Measurements from ENCODE around the gene TECRL. TPM values are rescaled to one million over a fixed set of nuclear protein-coding genes. Genes with fewer than 3 reads are reported as not detected.

The TECRL gene
- total RNA-seq, 1 donor from 2014 or later: 1,256 TPM

DNA sequence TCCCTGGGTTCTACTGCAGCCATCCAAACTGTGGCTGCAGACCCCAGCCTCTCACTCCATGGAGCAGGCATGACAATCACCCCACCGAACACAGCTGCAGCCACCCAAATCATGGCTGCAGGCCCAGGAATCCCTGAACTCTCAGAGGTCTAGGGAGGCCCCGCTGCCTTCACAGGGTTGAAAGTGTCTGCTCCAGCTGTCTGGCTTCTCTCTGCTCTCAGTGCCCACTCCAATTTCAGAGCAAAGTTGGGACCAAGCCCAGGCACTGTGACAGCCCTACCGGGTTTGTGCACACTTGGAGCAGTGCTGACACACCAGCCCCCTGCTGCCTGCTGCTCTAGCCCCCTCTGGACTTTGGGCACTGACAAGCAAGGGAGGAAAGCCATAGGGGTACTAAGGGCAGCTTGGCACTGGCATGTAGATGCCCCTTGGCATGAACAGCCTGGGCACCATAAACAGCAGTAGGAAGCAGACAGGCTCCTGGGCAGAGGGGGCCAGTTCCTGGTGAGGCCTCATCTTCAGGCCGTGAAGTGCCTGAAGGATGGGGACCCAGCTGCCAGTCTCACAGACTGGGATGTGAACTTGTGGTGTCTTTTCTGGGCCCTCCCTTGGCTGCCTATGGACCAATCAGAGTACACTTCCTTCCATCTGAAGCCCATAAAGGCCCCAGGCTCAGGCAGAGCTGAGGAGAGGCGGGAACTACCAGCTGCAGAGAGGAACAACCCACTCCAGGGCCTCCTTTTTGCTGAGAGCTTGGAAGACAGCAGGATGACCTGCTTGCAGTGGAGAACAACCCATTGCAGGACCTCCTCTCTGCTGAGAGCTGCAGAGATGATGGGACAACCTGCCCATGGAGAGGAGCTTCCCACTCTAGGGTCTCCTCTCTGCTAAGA, 68.8 kb downstream of the TECRL start:
- ATAC-seq (peak; percentile 80), DNase-seq (peak; percentile 69)
- intact Hi-C loops (cut with micrococcal nuclease): no loop called here

DNA sequence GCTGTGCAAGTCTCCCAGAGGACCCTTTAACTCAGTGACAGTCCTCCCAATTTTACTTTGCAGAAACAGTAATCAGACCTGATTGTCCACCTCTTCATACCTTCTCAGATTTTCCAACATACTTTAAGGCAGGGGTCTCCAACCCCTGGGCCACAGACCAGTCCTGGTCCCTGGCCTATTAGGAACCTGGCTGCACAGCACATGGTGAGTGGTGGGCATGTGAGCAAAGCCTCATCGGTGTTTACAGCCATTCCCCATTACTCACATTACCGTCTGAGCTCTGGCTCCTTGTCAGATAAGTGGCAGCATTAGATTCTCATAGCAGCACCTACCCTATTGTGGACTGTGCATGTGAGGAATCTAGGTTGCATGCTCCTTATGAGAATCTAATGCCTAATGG, 74.3 kb downstream of the TECRL start:
- intact Hi-C loops (cut with micrococcal nuclease): no loop called here
- peak; percentile 18 for ATAC-seq
- no peak for DNase-seq

DNA sequence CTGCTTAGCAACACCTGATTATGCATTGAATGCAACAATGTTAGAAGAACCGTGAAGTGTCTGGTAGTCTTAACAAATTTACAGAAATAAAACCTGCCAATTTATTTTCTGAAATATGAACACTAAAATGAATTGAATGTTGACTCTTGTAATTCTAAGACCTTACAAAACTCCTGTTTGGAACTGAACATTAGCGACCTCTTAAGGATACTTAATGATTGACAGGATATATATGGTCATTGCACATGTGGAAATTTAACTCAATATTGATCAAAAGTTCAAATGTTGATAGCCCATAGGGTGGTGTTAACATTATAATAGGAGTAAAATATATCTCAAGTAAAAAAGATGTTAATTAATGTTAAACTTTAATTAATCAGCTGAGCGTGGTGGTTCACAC, 79.1 kb downstream of the TECRL start:
- ATAC-seq (no peak), DNase-seq (no peak)
- intact Hi-C loops (cut with micrococcal nuclease): no loop called here

DNA sequence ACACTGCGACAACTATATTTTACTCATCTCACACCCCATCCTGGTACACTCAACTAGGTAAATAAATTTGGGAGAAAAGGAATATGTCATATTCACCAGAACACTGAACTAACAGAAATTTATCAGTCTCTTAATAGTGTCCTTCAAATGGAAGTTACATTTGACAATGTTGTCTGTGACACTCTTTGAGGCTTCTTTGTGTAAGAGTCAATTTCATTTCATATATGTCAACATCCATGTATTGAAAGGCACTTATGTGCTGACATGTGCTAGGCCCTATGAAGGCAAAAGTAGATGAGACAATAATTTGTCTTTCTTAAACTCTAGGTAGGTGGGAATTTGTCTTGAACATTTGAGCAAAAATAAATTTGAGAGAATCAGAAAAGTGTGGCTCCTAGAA, 82.0 kb downstream of the TECRL start:
- ATAC-seq (no peak), DNase-seq (no peak)
- intact Hi-C loops (cut with micrococcal nuclease): no loop called here

GRCh38 chr4:64326507-64326906, 82.7 kb downstream of the TECRL start:
- intact Hi-C loops (cut with micrococcal nuclease): no loop called here
- DNase-seq (no peak), ATAC-seq (peak; percentile 63)

DNA sequence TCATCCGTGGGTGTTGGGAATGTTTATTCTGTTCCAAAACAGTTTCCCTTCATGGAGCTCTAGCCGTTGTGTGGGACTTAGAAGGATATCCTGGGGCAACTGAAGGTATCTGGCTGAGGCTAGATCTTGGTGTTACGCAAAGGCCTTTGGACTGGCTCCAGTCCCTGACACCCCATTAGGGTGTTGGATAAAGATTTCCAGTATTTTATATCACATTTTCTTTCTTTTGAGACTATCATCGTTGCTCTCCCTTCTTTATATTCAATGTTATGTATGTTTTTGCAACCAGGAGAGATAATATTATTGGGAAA, 103.0 kb downstream of the TECRL start:
- DNase-seq: no peak
- intact Hi-C loops (cut with micrococcal nuclease): no loop called here
- ATAC-seq: peak; percentile 61

DNA sequence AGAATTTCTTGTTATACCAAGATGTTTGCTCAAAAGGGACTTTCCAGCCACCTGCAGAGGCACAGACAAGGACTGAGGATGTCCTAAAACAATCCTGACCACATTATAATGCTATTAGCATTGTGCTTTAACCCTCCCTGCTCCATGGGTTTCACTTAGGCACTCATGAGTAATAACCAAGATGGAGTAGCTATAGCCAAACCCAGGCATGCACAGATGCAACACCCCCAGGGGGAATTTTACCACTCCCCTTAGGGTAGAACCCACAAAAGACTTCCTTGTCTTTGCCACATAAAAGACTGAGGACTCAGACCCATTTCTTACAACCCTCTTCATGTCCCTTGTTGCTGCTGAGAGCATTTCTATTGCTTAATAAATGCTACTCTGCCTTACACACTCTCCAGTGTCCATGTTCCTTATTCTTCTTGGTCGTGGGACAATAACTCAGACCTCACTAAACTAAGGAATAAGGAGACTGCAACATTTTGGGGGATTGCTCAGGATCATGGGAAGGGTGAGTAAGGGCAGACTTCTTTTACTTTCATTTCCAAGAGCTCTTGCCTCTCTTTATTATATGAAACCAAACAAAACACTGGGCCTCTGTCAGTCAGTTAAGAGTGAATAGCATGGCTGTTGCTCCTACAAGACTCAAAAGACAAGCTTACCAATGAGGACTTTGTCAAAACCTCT, 103.5 kb downstream of the TECRL start:
- DNase-seq (no peak), ATAC-seq (peak; percentile 13)
- intact Hi-C loops (cut with micrococcal nuclease): no loop called here

DNA sequence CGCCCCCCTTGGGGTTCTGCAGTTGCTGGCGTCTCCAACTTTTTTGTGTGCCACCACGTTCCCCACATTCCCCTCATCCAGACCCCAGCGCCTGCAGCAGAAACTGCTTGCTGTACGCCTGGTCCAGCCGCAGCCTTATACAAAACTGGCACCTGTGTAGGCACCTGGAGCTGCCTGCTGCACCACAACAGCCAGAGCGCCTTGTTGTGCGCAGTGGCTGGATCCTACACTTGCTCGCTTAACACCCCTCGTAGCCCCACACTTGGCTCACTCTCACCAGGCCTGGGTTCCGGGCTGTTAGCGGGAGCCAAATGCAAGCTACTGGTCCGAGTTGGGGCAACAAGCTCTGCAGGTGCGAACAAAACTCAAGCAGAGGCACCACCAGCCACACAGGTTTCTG, 136.8 kb downstream of the TECRL start:
- ATAC-seq (peak; percentile 57), DNase-seq (peak; percentile 30)
- intact Hi-C loops (cut with micrococcal nuclease): no loop called here

DNA sequence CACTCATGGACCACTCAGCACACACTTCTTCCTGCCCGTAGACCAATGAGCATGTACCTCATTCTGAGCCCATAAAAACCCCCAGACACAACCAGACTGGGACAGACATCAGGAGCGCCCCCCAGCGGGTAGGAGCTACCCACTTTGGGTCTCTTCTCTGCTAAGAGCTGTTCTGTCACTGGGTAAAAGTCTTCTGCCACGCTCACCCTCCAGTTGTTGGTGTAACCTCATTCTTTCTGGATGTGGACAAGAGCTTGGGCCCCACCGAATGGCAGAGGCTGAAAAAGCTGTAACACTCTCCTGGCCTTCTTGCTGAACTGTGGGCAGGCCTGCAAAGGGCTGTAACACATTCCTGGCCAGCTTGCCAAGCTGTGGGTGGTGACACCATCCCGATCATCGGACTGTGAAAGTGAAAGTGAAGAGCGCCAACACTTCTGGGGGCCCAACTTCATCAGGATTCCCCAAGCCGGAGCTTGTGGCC, 137.6 kb downstream of the TECRL start:
- DNase-seq (peak; percentile 72), ATAC-seq (peak; percentile 87)
- intact Hi-C loops (cut with micrococcal nuclease): no loop called here

DNA sequence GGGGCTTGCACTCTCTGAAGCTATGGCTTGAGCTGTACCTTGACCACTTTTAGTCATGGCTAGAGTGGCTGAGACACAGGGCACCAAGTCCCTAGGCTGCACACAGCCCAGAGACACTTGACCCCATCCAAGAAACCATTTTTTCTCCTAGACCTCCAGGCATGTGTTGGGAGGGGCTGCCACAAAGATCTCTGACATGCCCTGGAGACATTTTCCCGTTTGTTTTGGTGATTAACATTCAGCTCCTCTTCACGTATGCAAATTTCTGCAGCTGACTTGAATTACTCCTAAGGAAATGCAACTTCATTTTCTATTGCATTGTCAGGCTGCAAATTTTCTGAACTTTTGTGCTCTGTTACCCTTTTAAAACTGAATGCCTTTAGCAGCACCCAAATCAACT, 142.6 kb downstream of the TECRL start:
- intact Hi-C loops (cut with micrococcal nuclease): no loop called here
- DNase-seq (no peak), ATAC-seq (peak; percentile 22)

GRCh38 chr4:64266263-64266662, 143.0 kb downstream of the TECRL start:
- peak; percentile 7 for ATAC-seq
- intact Hi-C loops (cut with micrococcal nuclease): no loop called here
- no peak for DNase-seq

DNA sequence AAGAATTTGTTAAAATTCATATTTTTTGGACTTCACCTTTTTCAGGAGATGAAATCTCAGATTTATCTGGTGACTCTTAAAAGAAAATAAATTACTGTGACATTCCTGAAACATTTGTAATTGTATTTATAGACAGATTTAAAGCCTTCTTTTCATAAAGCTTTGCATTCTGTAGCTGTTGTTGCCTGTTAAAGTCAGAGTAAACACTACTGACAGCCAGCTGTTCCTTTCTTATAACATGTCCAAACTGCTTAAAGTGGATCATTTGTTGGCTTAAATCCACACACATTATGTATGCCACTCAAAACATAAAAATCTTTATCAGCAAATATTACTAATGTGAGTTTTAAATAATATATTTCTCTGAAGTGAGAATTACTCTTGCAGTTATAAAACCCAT, 157.5 kb downstream of the TECRL start:
- ATAC-seq (no peak), DNase-seq (no peak)
- intact Hi-C loops (cut with micrococcal nuclease): no loop called here

DNA sequence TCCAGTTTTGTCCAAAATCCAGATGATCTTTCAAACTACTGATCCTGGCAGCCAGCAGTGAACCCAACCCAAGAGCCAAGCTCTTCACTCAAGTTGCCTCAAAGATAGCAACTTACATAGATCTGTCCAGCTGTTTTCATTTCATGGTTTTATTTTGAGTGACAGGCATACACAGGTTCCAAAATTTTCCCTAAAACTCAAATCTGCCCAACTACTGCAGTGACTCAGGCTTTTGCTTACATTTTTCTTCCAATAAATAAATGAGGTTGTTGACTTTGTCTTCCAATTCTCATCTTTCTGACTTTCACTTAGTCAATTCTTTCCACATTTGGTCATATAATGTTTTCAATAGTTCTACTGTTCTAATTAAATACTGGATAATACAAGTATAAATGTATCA, 158.8 kb downstream of the TECRL start:
- intact Hi-C loops (cut with micrococcal nuclease): no loop called here
- ATAC-seq (no peak), DNase-seq (no peak)

DNA sequence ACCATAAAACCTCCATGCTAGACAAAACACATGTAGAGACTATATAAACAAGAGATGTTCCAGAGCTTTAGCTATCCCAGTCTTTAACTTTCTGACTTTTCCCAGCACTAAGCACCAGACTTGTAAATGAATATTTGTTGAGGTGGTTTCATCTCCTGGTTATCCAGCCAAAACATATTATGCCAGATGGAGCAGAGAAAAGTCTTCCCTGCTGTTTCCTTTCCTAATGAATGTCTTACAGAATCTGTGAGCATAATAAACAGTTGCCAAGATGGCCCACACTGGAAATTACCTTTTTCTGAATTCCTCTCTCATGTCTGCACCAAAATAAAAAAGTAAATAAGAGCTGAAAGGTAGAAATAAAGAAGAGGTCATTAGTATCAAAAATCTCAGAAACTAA, 159.2 kb downstream of the TECRL start:
- no peak for ATAC-seq
- no peak for DNase-seq
- intact Hi-C loops (cut with micrococcal nuclease): no loop called here

DNA sequence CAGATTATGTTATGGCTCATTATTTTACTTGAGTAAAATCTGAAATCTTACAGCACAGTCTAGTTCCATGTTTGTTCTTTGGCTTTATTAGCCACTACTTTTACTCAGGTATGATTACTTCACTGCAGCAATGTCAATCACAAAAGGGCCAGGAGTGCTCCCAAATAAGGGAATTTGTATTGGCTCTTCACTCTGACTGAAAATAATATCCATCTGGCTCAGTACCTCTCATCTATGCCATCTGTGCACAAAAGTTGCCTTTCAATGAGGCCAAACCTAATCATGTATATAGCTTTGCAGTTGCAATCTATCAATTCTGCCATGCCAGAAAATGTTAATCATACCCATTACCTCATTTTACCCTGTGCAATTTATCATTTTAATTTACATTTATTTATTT, 161.1 kb downstream of the TECRL start:
- intact Hi-C loops (cut with micrococcal nuclease): no loop called here
- ATAC-seq (no peak), DNase-seq (no peak)

- ATAC-seq (no peak), DNase-seq (no peak)
- intact Hi-C loops (cut with micrococcal nuclease): no loop called here
Measured at GRCh38 chr4:64230709-64231310, 178.4 kb downstream of the TECRL start.

Data from left ventricle myocardium superior (tissue), 1 donor.